Activated CD8-positive, alpha-beta memory T cell treated with anti-CD3 and anti-CD28 coated beads for 24 hours (primary cell): ENCODE data around the gene HOXB8.

Experiments used
- DNase-seq: peaks from one replicate; pipeline ENCODE4 v3.0.0-alpha.2; 2020

The HOXB8 gene

GRCh38 chr17:48637323-48638260 is 22.5 kb upstream of the HOXB8 start:
- DNase-seq = no peak

- DNase-seq = peak; percentile 90
These were observed 21.3 kb upstream of the HOXB8 start for GRCh38 chr17:48636177-48637018.

- DNase-seq = no peak
These were observed 19.6 kb upstream of the HOXB8 start for GRCh38 chr17:48634493-48635208.

- no peak for DNase-seq
These were observed 18.2 kb upstream of the HOXB8 start for GRCh38 chr17:48633266-48633677.

- DNase-seq = no peak
These were observed 17.6 kb upstream of the HOXB8 start for GRCh38 chr17:48632579-48633265.

- DNase-seq = no peak
These were observed 16.8 kb upstream of the HOXB8 start for GRCh38 chr17:48631693-48632578.

GRCh38 chr17:48630925-48631692 is 16.0 kb upstream of the HOXB8 start:
- no peak for DNase-seq

- DNase-seq = no peak
These were observed 15.2 kb upstream of the HOXB8 start for GRCh38 chr17:48630009-48630924.

- no peak for DNase-seq
These were observed 14.3 kb upstream of the HOXB8 start for GRCh38 chr17:48629411-48629759.

- DNase-seq = no peak
These were observed 13.7 kb upstream of the HOXB8 start for GRCh38 chr17:48628649-48629410.

- DNase-seq = no peak
These were observed 12.8 kb upstream of the HOXB8 start for GRCh38 chr17:48627623-48628521.

GRCh38 chr17:48627118-48627597 is 12.1 kb upstream of the HOXB8 start:
- DNase-seq = no peak

- DNase-seq = peak; percentile 83
These were observed 11.4 kb upstream of the HOXB8 start, which contains the start of gene HOXB9 for GRCh38 chr17:48626245-48627117. TSS of gene HOXB9 (minus strand) at chr17:48626358. CDS start at chr17:48626269, 89 bp downstream.

- peak; percentile 85 for DNase-seq
These were observed 10.6 kb upstream of the HOXB8 start for GRCh38 chr17:48625495-48626244.
